Trophoblast cell (in vitro differentiated cells and primary cell): ENCODE measurements around the gene GAST.
A peak's percentile ranks its signal among the peaks of the same experiment; 100 is the strongest.

Experiments
- DNase-seq, 2 donors: peaks; one replicate each; pipeline ENCODE4 v3.0.0-alpha.2; 2016
- H2AFZ ChIP-seq: 2 replicates; pipeline ENCODE4 v1.6.1; 2013; ENCODE audit warnings: low read length, moderate library complexity, mild to moderate bottlenecking; ENCODE audit not compliant: insufficient read depth, poor library complexity
- H2AK5ac ChIP-seq: 2 replicates; pipeline ENCODE4 v1.6.1; 2013; ENCODE audit warnings: mild to moderate bottlenecking, low read length
- H2BK120ac ChIP-seq: 2 replicates; pipeline ENCODE4 v1.6.1; 2013; ENCODE audit warnings: low read length, mild to moderate bottlenecking, moderate library complexity; ENCODE audit not compliant: insufficient read depth, poor library complexity
- H2BK12ac ChIP-seq: 2 replicates; pipeline ENCODE4 v1.6.1; 2013; ENCODE audit warnings: mild to moderate bottlenecking, low read length, moderate library complexity
- H2BK5ac ChIP-seq: 2 replicates; pipeline ENCODE4 v1.6.1; 2013; ENCODE audit warnings: low read length, low read depth, moderate library complexity, mild to moderate bottlenecking; ENCODE audit not compliant: poor library complexity
- H3K14ac ChIP-seq: 2 replicates; pipeline ENCODE4 v1.6.1; 2013; ENCODE audit warnings: mild to moderate bottlenecking, low read length
- H3K18ac ChIP-seq: 2 replicates; pipeline ENCODE4 v1.6.1; 2013; ENCODE audit warnings: mild to moderate bottlenecking, low read length
- H3K23ac ChIP-seq: 2 replicates; pipeline ENCODE4 v1.6.1; 2013; ENCODE audit warnings: low read length
- H3K27ac ChIP-seq: 2 replicates; pipeline ENCODE4 v1.5.1; 2013; ENCODE audit warnings: low read depth, mild to moderate bottlenecking, inconsistent platforms, low read length, moderate library complexity
- H3K27me3 ChIP-seq: 2 replicates; pipeline ENCODE4 v1.6.1; 2013; ENCODE audit warnings: inconsistent platforms, mild to moderate bottlenecking, low read length, moderate library complexity; ENCODE audit not compliant: insufficient read depth
- H3K36me3 ChIP-seq, 2 experiments: 1 replicate in 1 of 2; 2 replicates in 1 of 2; pipeline ENCODE4 v1.6.1; 2013; ENCODE audit warnings: low read length in 2 of 2, mild to moderate bottlenecking in 2 of 2, moderate library complexity in 1 of 2; ENCODE audit not compliant: insufficient read depth in 2 of 2, control insufficient read depth in 1 of 2
- H3K4ac ChIP-seq: 2 replicates; pipeline ENCODE4 v1.6.1; 2013; ENCODE audit warnings: low read depth, mild to moderate bottlenecking, low read length, moderate library complexity
- H3K4me1 ChIP-seq, 2 experiments: 1 replicate in 1 of 2; 2 replicates in 1 of 2; pipeline ENCODE4 v1.6.1; 2013; ENCODE audit warnings: low read length in 2 of 2, mild to moderate bottlenecking in 2 of 2, moderate library complexity in 1 of 2; ENCODE audit not compliant: insufficient read depth in 2 of 2, control insufficient read depth in 1 of 2
- H3K4me2 ChIP-seq: 2 replicates; pipeline ENCODE4 v1.6.1; 2013; ENCODE audit warnings: inconsistent platforms, mild to moderate bottlenecking, low read length, moderate library complexity
- H3K4me3 ChIP-seq: 2 replicates; pipeline ENCODE4 v1.5.1; 2013; ENCODE audit warnings: mild to moderate bottlenecking, low read depth, low read length, inconsistent platforms
- H3K79me1 ChIP-seq: one replicate; pipeline ENCODE4 v1.6.1; 2013; ENCODE audit warnings: low read length
- H3K79me2 ChIP-seq: 2 replicates; pipeline ENCODE4 v1.6.1; 2013; ENCODE audit warnings: low read length, mild to moderate bottlenecking; ENCODE audit not compliant: control insufficient read depth, insufficient read depth, poor library complexity
- H3K9ac ChIP-seq: 2 replicates; pipeline ENCODE4 v1.6.1; 2013; ENCODE audit warnings: mild to moderate bottlenecking, low read length
- H3K9me3 ChIP-seq: 2 replicates; pipeline ENCODE4 v1.6.1; 2013; ENCODE audit warnings: low read depth, mild to moderate bottlenecking, control low read depth, inconsistent platforms, low read length; ENCODE audit not compliant: insufficient read depth
- H4K12ac ChIP-seq: 2 replicates; pipeline ENCODE4 v1.6.1; 2013; ENCODE audit warnings: low read depth, mild to moderate bottlenecking, low read length, moderate library complexity
- H4K8ac ChIP-seq: 2 replicates; pipeline ENCODE4 v1.6.1; 2013; ENCODE audit warnings: low read depth, mild to moderate bottlenecking, low read length, moderate library complexity
- H4K91ac ChIP-seq: one replicate; pipeline ENCODE4 v1.6.1; 2013; ENCODE audit warnings: low read depth, mild to moderate bottlenecking, low read length, moderate library complexity
- WGBS: extraction: QIAGEN DNeasy Blood & Tissue Kit; methylation state at CpG from one replicate; pipeline ENCODE4 v1.1.7; 2013; ENCODE audit warnings: missing lambda C conversion rate; ENCODE audit not compliant: insufficient read length, insufficient coverage; ENCODE audit errors: extremely low coverage; 5-methylcytosine and 5-hydroxymethylcytosine counted together

Gene GAST

DNA sequence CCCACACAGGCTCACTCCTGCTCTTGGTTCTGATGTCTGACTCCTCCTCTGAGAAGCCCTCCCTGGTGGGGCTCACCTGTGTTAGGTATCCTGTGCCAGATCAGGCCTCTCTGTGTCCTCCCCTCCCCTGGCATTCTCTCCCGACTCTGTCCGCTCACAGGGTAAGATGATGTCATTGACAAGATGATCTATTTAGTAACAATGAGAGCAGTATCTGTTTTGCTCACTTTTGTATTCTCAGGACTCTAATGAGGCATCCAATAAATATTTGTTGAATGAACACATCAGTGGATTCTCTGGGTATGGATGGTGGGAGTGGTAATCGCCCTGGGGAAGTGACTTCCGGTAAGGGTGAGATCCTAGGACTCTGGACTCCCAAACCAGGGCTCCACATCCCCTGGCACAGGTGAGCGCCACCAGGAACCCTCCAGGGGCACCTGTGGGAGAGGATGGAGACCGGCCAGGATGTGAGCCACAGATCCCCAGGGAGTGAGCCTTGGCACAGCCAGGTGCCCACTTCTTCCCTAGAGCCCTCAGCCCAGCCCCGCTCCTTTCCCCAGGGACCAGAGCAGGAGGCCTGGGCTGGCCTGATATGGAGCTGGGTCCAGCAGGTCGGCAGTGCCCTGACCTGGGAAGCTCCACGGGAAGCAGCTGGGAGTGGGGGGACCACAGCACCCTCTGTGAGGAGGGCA is 27.7 kb downstream of the GAST start:
- Histone ChIP-seq H3K79me2 (no peaks in the 10 kb centered on the region), H2BK12ac (no peak overlapping the region), H4K12ac (no peak overlapping the region), H3K4ac (no peak overlapping the region), H3K18ac (no peak overlapping the region), H3K4me2 (no peak overlapping the region), H2BK120ac (no peak overlapping the region), H3K14ac (no peak overlapping the region), H3K36me3 (no peaks in the 10 kb centered on the region), H3K27me3 (peaks cover 11% of the 10 kb centered on the region), H4K8ac (no peak overlapping the region), H2BK5ac (no peak overlapping the region), H3K27ac (no peak overlapping the region), H3K4me3 (no peak overlapping the region), H3K79me1 (peaks cover 4% of the 10 kb centered on the region), H2AFZ (no peak overlapping the region), H2AK5ac (no peak overlapping the region), H3K23ac (no peak overlapping the region), H4K91ac (no peak overlapping the region), H3K9ac (no peak overlapping the region), H3K9me3 (no peaks in the 10 kb centered on the region), H3K4me1 (peaks cover 0 to 2% of the 10 kb centered on the region in 2 experiments)
- WGBS, result no CpG with 5 or more reads among the region's 9 CpGs
- DNase-seq, result peak in 1 of 2 donors; percentile 32

DNA sequence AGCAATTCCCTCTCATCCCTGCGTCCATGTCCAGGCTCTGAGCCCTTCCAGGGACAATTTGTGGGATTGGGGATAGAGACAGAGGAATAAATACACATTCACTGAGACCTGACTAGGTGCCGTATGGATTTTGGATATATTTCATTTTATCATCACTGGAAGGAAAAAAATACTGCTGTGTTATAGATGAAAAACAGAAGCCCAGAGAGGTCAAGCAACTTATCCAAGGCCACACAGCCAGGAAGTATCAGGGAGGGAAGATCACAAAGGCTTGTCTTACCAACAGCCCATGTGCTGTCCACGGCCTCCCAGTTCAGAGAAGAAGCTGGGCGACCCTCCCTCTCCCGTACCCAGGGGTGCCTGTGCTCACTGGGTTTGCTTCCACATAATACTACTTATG is 28.4 kb downstream of the GAST start:
- Histone ChIP-seq H2BK5ac (no peak overlapping the region), H3K27me3 (peaks cover 4% of the 10 kb centered on the region), H3K14ac (no peak overlapping the region), H3K4ac (no peak overlapping the region), H3K4me3 (no peak overlapping the region), H4K91ac (no peak overlapping the region), H2BK12ac (no peak overlapping the region), H3K27ac (no peak overlapping the region), H3K23ac (no peak overlapping the region), H3K79me1 (peaks cover 4% of the 10 kb centered on the region), H2AK5ac (no peak overlapping the region), H2BK120ac (no peak overlapping the region), H4K12ac (no peak overlapping the region), H3K36me3 (no peaks in the 10 kb centered on the region), H3K79me2 (no peaks in the 10 kb centered on the region), H3K9ac (no peak overlapping the region), H4K8ac (no peak overlapping the region), H3K4me2 (no peak overlapping the region), H3K9me3 (no peaks in the 10 kb centered on the region), H3K18ac (no peak overlapping the region), H3K4me1 (no peaks in the 10 kb centered on the region), H2AFZ (no peak overlapping the region)
- no peak for DNase-seq
- no CpG with 5 or more reads among the region's 5 CpGs for WGBS

- Histone ChIP-seq H2BK12ac (no peak overlapping the region), H3K18ac (no peak overlapping the region), H3K36me3 (no peaks in the 10 kb centered on the region), H2AK5ac (no peak overlapping the region), H3K9ac (no peak overlapping the region), H2BK120ac (no peak overlapping the region), H3K14ac (no peak overlapping the region), H3K27me3 (no peaks in the 10 kb centered on the region), H3K27ac (no peak overlapping the region), H3K23ac (no peak overlapping the region), H3K4me2 (no peak overlapping the region), H4K12ac (no peak overlapping the region), H3K79me1 (peaks cover 4% of the 10 kb centered on the region), H4K8ac (no peak overlapping the region), H2AFZ (no peak overlapping the region), H3K4ac (no peak overlapping the region), H3K4me3 (no peak overlapping the region), H3K4me1 (no peaks in the 10 kb centered on the region), H2BK5ac (no peak overlapping the region), H3K79me2 (no peaks in the 10 kb centered on the region), H4K91ac (no peak overlapping the region), H3K9me3 (no peaks in the 10 kb centered on the region)
- DNase-seq, result no peak
- no CpG with 5 or more reads among the region's 9 CpGs for WGBS
Measured at GRCh38 chr17:41741709-41742108, 29.6 kb downstream of the GAST start.

DNA sequence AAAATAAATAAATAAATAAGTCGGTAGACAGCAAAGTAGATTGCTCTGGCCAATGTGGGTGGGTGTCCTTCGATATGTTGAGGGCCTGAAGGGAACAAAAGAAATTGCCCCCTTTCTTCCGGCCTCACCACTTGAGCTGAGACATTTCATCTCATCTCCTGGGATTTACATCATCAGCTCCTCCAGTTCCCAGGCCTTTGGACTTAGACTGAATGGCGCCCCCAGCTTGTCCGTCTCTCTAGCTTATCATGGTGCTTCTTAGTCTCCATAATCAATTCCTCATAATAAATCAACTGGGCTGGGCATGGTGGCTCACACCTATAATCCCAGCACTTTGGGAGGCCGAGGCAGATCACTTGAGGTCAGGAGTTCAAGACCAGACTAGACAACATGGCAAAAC is 36.1 kb downstream of the GAST start:
- Histone ChIP-seq H3K4ac (no peak overlapping the region), H3K4me2 (no peak overlapping the region), H4K8ac (no peak overlapping the region), H3K9me3 (no peaks in the 10 kb centered on the region), H2AFZ (no peak overlapping the region), H3K18ac (no peak overlapping the region), H3K36me3 (peaks cover 7 to 9% of the 10 kb centered on the region in 2 experiments), H4K12ac (no peak overlapping the region), H2BK12ac (no peak overlapping the region), H4K91ac (no peak overlapping the region), H3K9ac (no peak overlapping the region), H3K4me1 (no peaks in the 10 kb centered on the region), H3K79me1 (no peaks in the 10 kb centered on the region), H3K27ac (no peak overlapping the region), H3K27me3 (no peaks in the 10 kb centered on the region), H2BK120ac (no peak overlapping the region), H3K23ac (no peak overlapping the region), H3K14ac (no peak overlapping the region), H2AK5ac (no peak overlapping the region), H3K4me3 (no peak overlapping the region), H2BK5ac (no peak overlapping the region), H3K79me2 (no peaks in the 10 kb centered on the region)
- DNase-seq, result no peak
- no CpG with 5 or more reads among the region's 6 CpGs for WGBS
